TTC549 (cell line): Measurements from ENCODE around the gene SH3RF3.

Experiments
- FAIRE-seq: peaks from 2 replicates; lab custom pipeline; 2012; peaks lifted over from hg19 to GRCh38; lab: Jason Lieb, UNC

The SH3RF3 gene

DNA sequence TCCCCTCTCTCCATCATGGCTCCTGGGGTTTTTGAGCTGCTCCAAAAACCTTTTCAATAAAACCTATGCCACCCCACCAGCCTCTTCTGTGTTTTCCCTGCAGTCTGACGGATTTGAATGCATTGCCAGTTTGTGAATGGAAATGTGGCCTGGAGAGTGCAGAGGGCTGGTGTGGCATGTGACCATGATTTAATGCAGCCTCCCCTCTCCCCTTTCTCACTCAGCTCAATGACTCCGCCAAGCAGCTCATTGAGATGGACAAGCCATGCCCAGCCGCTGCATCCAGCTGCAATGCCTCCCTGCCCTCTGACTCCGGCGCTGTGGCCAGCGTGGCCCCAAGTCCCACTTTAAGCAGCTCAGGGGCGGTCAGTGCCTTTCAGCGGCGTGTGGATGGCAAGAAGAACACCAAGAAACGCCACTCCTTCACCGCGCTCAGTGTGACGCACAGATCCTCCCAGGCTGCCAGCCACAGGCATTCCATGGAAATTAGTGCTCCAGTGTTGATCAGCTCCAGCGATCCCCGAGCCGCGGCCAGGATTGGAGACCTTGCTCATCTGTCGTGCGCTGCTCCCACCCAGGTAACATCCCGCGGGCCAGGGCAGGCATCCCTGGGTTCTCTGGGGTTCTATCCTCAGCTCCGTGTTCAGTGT lies 269.5 kb downstream of the SH3RF3 start:
- no peak for FAIRE-seq

DNA sequence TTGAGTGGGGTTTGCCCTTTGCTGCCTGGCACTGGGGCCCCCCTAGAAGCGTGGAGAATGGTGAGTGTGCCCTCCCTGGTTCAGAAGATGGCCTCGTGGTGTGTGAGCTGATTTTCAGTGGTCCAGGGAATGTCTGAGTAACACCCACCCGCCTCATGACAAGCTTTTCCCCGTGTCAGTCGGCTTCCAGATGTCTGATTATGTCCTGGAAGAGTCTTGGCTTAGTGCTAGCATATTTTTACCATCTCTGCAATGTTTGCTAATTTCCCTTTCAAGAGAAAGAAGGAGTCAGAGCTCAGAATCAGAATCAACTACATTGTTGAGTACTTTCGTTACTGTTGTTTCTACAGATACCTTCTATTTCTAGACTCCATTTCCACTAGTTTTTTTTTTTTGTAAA lies 270.1 kb downstream of the SH3RF3 start:
- FAIRE-seq = no peak

DNA sequence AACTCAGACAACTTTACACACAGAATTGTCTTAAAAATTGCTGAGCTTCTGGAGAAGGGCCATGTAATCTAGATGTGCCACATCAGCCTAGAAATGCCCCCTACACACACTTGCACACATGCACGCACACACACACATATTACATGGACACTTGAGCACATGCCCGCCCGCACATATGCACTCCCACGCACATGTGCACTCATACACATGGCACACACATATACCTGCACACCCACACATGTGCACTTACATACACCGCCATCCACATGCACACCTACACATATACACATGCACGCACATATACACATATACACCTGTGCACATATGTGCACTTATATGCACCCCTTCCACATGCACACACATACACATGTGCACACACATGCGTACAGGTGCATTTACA lies 271.1 kb downstream of the SH3RF3 start:
- FAIRE-seq = no peak

DNA sequence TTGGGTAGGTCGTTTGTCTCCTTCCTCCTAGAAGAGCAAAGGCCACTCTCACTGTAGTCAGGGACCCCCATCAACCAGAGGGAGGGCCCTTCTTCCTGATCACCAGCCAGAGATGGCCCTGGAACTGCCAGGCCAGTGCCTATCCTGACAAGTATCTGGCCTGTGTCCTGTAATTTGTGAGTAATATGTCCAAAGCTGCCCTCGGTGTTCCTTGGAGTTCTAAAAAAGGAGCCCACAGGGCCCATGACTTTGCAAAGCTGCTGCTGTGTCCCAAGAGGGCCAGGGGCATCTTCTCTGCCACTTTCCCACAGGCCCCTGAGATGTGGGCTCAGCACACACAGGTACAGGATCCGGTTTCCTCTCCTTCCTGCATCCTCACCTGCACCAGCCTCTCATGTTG lies 272.4 kb downstream of the SH3RF3 start:
- FAIRE-seq = no peak

DNA sequence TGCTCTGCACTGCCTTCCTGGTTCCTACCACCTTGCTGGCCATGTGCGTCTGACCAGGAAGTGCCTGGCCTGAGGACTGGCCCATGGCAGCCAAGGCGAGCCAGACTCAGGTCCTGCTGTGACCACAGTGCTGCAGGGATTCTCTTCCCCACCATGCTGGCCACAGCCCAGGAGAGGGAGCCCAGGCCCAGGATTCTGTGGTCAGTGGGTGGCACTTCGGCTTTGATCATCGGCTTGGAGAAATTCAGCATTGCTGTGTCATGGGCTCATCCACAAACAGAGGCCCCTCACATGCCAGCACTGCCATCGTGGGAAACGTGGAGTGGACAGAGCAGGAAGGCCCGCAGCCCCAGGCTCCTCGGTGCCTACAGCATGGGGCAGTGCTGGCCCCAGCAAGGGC lies 273.2 kb downstream of the SH3RF3 start:
- no peak for FAIRE-seq

DNA sequence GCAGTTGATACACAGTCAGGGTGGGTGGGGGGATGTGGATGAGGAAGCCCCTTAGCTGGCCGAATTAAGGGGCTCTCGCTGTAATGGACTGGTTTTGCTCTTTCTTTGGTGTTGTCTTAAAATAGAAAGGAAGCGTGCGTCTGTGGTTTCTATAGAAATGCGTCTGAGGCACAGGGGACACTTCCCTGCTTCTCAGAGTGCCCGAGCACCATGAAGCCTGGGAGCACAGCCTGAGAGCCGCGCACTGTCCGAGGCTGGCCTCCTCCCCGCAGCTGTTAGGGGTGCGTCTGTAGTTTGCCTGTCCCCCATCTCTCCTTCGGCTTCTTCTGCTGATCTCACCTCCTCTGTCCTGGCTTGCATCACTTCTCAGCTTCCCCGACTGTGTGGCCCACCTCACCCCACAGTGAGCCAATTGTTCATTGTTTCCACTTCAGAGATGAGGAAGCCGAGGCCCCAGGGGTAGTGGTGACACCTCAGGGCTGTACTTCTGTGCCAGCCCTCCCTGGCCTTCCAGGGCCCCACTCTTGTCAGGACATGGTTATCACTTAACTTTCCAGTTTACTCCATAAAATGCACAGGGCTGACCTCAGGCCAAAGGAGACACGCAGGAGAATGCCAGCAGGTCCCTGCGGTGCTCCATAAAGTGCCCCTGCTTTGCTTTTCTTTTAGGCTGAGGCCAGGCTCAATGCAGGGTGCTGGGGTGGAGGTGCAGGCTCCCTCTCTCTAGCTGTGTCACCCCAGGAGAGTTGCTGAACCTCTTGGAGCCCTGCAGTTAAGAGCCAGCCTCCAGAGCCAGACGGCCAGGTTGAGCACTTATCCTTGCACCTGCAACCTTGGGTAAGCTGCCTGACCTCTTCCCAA lies 274.2 kb downstream of the SH3RF3 start:
- no peak for FAIRE-seq

DNA sequence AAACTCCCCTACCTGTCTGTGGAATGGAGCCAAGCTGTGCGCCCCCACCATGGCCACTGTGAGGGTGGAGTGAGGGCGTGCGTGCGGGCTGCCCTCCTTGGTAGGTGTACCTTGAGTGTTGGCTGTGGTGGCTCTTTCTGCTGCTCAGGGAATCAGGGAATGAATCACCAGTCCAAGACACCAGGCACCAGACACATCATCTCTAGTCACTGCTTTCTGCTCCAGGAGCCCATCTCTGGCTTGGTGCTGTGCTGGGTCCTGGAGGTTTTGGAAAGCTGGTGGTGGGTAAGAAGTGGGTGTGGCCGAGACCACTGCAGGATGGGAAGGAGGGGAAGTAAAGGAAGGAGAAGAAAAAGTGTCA lies 274.8 kb downstream of the SH3RF3 start:
- no peak for FAIRE-seq

DNA sequence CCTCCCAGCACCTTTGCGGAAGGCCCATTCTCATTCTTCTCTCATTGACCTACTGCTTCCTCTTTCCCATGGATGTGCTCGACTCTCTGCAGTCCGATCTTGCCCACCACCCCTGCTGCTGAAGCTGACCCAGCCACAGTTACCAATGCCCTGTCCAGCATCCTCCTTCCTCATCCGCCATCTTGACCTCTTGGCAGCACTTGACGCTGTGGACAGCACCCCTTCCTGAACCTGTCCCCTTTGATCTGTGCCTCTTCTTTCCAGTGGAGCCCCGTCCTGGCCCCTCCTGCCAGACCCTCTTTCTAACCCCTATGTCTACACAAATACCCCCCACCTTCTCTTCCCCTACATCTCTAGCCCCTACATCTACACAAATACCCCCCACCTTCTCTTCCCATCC lies 275.7 kb downstream of the SH3RF3 start:
- FAIRE-seq = no peak

DNA sequence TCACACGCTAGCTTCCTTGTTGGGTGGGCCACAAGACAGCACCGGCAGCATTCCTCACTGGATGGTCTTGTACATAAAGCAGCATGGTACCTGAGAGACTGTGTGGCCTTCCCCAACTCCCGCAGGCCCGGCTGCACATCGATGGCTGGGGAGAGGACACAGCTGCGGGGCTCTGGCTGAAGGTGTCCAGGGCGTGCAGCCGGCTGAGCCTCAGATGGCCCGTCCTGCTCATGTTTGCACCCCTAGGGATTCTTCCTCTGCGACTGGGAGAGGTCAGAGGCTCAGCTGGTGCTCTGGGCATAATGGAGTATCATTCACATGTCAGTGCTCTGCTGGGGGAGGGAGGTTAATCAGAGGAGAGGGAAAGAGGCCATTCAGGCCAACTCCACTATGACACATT lies 276.9 kb downstream of the SH3RF3 start:
- no peak for FAIRE-seq

DNA sequence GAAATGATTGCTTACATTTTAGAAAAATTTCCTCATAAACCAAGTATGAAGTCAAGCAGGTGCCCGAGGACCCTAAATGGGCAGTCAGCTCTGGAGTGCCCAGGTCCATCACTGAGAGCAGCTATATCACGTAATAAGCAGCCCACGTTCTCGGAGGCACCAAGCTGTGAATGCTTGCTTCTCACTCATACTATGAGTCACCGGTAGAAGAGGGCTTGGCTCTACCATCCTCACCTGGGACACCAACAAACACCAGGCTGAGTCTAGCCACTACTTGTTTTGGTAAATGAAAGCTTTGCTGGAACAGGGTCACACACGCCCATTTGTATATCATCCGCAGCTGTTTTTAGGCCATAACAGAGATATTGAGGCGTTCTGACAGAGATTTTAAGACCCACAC lies 277.3 kb downstream of the SH3RF3 start:
- FAIRE-seq = no peak

DNA sequence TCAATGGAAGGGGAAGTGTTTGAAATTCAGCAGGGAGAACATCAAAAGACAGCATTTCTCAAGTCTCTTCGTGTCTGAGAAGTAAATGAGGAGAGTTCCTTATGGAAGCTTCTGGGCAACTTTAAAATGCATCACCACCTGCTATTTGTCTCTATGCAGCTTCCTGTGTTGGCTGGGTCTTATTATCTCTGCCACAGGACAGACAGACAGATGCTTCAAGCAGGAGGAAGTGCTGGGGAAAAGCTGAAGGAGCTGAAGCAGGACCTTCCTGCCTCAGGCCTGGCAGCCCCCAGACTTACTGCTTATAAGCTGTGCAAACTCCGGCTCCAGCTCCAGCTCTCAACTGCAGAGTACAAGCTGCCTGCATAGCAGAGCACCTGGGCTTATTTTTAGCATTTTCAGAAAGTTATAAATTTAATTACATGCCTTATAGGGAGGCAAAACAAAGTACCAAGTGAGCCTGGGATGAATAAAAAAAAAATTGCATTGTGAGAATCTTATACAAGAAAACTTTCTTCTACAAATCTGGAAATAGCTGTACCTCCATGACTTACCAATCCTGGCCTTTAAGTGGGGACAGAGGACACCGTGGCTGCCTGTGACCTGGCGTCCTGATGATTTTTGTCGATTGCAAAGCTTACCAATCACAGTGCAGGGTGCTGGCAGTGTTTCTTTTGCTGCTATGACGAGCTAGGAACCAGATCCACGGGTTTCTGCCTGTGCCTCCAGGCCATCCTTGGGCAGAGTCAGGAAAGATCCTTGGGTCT lies 278.5 kb downstream of the SH3RF3 start:
- FAIRE-seq = no peak

DNA sequence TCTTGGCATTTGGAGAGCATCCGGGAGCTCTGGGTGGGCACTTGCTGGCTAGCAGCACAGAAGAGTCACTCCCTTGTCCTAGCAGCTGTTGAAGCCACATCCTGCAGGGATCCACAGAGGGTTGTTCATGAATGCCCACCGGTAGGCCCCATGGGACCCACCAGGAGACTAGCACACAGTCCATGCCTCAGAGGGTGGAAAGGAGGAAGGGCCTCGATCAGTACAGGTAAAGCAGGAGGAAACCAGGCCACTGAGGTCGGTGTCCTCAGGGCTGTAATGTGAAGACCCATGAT lies 279.0 kb downstream of the SH3RF3 start:
- FAIRE-seq = no peak

DNA sequence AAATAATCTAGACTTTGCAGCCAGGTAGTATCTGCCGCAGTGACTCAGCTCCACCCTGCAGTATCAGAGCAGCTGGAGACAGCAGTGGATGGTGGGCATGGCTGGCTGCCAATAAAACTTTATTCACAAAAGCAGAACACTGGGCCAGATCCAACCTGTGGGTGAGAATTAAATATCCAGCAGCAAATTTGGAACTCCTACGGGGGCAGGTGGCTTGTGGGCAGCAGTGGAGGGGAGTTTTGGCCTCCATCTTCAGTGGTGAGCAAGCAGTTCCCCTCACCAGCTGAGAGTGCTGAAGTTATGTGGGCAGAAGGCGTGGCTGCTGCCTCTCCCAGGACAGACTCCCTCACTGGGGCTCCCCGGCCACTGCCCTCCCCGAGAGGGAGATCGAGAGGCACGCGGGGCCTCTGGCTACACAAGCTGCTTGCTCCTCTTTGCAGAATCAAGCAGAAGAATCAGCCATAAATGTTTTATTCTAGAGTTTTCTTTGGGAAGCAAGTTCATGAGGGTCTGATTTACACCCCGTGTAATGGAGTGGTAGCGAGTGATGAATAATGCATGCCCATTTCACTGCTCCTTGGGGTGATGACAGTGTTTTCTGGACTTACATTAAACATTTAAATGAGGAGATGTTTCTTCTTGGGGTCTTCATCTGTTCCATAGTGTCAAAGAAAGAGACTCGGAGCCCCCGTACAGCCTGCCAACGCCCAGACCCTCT lies 280.5 kb downstream of the SH3RF3 start:
- no peak for FAIRE-seq

DNA sequence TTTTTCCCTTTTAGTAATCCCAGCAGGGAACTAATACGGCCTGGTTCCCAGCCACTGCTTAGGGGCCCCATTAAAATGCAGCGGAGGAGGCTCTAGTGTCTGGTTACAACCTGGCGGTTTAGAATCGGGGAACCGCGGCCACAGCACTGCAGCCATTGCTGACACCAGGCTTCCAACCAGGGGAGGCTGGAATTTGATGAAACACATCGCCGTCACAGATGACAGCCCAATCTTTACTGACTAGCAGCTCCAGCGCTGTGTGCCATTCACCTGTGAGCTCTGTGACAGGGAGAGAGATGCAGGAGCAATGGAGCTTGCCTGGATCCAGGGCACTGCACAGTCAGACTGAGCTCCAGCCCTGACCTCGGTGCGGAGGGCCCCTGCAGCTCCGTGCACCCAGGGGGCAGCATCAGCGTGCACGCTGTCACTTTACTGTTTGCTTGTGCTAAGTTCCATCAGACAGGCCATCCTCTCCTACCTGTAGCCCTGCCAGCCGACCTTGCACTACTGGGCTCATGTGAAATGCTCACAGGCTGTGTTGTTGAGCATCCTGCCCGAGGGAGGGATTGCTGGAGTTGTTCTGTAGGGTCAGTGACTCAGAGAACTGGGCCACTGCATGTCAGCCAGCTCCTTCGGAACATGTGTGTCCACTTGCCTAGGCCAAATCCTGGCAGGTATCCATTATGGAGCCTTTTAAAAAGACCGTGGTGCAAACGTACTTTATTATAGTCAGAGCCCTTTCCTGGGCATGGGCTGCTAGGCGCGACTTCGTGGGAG lies 281.2 kb downstream of the SH3RF3 start:
- no peak for FAIRE-seq

DNA sequence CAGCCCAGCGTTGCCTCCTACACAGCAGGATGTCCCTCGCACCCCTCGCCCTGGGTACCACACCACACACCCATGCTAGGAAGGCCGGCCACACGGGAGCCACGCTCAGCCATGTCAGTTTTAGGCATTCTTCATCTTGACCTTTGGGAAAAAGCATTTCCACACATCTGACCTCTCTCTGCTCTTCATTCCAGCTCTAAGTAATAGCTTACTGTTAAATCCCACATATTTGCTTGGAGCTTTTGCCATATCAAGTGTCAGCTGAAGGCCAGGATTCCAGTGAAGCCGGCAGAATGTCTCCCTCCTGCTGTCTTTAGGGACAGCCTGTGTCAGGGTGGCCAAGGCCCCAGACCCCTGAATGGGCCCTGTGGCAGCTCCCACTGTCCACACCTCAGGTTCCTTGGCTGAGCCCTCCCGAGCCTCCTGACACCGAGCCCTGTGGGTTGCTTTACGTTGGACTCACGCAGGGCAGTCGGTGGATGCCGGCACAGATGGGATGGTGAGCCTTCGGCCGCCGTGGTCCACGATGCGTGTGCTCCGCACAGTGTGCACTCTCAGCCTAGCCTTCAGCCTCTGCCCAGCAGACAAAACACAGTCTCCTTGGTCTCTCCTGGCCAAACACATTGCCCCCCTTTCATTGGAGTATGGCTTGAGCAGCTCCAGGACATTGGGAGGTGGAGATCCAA lies 282.8 kb downstream of the SH3RF3 start:
- no peak for FAIRE-seq

DNA sequence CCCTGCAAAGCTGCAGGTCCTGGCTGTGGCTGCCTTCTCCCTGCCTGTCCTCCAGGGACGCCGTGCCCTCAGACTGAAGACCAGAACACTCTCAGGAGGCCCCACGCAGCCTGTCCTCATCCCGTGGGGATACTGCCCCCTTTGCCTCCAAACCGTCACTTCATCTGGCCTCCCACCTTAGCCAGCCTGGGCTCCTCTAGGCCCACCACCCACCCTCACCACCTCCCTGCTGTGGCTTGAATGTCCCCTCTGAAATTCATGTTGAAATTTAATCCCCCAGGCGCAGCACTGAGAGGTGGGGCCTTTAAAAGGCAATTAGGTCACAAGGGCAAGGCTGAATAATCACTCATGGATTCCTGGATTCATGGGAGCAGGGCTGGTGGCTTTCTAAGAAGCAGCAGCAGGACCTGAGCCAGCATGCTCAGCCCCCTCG lies 286.6 kb downstream of the SH3RF3 start:
- no peak for FAIRE-seq

DNA sequence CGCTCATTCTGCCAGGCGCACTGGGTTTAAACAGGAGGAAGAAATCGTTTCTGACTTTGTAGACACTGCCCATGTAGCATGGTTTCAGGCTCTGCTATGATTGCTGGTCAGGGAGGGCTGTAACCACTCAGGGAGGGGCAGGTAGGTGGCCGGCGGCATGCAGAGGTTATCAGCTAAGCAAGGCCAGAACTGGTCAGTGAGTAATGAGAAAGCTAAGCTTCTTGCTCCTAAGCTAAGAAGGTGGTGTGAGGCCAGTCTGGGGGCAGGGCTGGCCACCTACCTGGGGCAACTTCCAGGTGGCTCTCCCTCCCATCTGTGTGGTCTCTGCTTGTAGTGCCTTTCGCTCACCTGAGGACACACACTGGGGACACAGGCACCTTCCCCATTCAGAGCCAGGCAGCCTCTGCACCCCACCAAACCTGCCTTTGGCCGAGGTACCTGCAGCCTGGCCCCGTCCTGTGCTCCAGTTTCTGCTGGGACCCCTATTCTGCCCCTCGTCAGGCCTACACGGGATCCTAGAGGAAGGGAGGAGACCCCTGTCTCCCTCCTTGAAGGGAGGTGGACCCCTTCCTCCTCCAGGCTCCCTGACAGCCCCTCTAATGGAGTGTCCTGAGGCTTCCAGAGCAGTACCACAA lies 288.8 kb downstream of the SH3RF3 start:
- FAIRE-seq = no peak

DNA sequence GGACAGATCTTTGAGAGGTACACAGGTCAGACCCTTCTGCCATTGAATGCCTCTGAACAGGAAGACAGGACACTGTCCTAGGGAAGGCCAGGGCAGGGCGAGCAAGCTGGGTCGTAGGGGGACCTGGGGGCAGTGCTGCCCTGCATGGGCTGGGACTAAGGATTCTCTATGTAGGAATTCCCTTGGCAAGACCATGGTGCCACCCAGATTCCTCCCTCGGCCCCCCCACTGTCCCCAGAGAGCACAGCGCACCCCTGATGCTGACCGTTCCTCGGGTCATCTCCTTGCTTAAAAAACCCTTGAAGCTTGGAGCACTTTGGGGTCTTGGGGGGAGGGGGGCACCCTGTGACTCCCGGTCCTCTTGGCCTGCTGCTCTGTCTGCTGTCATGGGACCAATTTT lies 289.7 kb downstream of the SH3RF3 start:
- FAIRE-seq = no peak

DNA sequence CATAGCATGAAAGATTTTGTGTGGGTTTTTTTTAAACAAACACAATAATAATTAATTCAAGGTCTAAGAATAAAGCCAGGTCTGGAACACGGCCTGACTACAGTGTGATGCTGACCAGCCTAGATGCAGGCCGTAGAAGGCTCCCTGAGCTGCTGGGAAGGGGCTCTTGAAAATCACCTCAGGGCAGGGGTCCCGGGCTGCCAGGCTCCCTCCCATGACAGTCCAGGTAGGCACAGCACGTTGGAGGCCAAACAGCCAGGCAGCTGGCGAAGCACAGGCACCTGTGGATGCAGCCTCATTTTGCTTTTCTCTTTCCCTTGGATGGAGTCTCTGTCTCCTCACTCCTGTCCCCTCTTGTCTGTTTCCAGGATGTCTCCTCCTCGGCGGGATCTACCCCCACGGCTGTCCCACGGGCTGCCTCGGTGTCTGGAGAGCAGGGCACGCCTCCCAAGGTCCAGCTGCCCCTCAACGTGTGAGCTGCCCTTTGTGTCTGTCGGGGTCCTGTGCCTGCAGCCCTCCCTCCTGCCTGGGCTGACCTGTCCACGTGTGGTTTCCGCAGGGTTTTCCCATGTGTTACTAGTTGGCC lies 290.3 kb downstream of the SH3RF3 start:
- no peak for FAIRE-seq

DNA sequence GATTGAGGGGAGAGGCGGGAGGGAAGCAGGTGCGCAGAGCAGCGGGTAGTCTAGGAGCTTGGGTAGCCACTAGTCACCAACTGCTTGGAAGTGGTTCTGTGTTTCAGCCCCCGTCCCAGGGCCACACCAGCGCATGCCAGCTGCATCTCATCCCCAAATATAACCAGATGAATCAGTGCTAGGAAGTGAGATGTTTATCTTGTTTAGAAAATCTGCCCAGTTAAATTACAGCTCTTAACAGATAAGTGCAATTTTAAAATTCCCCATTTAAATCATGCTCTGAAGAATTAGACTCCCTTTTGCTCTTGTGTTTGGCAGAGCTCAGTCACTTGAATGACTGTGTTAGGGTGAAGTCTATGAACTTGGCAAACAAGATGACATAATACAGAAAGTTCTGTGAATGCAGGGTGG lies 291.0 kb downstream of the SH3RF3 start:
- no peak for FAIRE-seq

DNA sequence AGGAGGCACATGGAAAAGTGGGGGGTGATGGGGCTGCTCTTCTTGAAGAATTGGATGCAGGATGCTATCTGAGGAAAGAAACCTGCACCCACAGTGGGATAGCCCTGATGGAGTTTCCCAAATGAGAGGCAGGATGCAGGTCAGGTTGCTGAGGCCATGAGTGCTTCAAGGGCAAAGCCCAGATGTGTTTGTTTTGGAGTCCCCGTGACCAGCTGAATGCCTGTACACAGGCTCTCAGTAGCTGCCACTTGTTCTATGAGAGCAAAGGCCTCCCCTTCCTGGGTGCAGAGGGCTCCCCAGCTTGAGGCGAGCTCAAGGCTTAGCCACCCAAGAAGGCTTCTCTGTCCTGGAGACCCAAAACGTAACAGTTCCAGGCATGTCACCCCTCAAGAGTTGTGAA lies 292.1 kb downstream of the SH3RF3 start:
- no peak for FAIRE-seq
